Glutamatergic neuron (in vitro differentiated cells): Measurements from ENCODE around the gene LACRT. TPM values are rescaled to one million over a fixed set of nuclear protein-coding genes. Genes with fewer than 3 reads are reported as not detected.

Source experiments
- DNase-seq: peaks from one replicate; pipeline ENCODE4 v3.0.0; 2022
- H3K27ac Mint-ChIP-seq: one replicate; pipeline ENCODE4 v1.8.0; 2020; ENCODE audit warnings: mild to moderate bottlenecking, mixed read lengths, inconsistent platforms; ENCODE audit not compliant: unreplicated experiment
- H3K27me3 Mint-ChIP-seq: one replicate; pipeline ENCODE4 v1.8.0; 2020; ENCODE audit warnings: mild to moderate bottlenecking, moderate library complexity, mixed read lengths, inconsistent platforms; ENCODE audit not compliant: unreplicated experiment
- H3K36me3 Mint-ChIP-seq: one replicate; pipeline ENCODE4 v1.8.0; 2020; ENCODE audit warnings: mild to moderate bottlenecking, mixed read lengths, inconsistent platforms; ENCODE audit not compliant: unreplicated experiment
- H3K4me1 Mint-ChIP-seq: one replicate; pipeline ENCODE4 v1.8.0; 2020; ENCODE audit warnings: mild to moderate bottlenecking, low read depth, mixed read lengths, inconsistent platforms; ENCODE audit not compliant: unreplicated experiment
- H3K4me3 Mint-ChIP-seq: one replicate; pipeline ENCODE4 v1.8.0; 2020; ENCODE audit warnings: mild to moderate bottlenecking, mixed read lengths, inconsistent platforms; ENCODE audit not compliant: unreplicated experiment
- H3K9me3 Mint-ChIP-seq: one replicate; pipeline ENCODE4 v1.8.0; 2020; ENCODE audit warnings: mild to moderate bottlenecking, moderate library complexity, mixed read lengths, inconsistent platforms; ENCODE audit not compliant: unreplicated experiment
- long read RNA-seq: library from polyadenylated mRNA; unstranded; transcript quantifications from one replicate; pipeline ENCODE4 v2.0.0, GENCODE V29; 2020; ENCODE audit not compliant: unreplicated experiment
- total RNA-seq: library from RNA; stranded (reverse); fragmentation: NEBNext Ultra II Directional; extraction: Animal tissue kit (Norgen Biotek cat#: 25700); gene quantifications from one replicate; pipeline ENCODE4 v1.2.1, GENCODE V29; 2021; ENCODE audit not compliant: unreplicated experiment
- TF ChIP-seq, protein P1 (sequence below): fragments of 200-600 bp; sonication (generic); IDR thresholded peaks from one replicate; pipeline ENCODE4 v1.5.0; 2021; ENCODE audit not compliant: partially characterized antibody, unreplicated experiment

Gene LACRT, protein sequence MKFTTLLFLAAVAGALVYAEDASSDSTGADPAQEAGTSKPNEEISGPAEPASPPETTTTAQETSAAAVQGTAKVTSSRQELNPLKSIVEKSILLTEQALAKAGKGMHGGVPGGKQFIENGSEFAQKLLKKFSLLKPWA
- not detected for total RNA-seq
- long read RNA-seq: 0 reads

DNA sequence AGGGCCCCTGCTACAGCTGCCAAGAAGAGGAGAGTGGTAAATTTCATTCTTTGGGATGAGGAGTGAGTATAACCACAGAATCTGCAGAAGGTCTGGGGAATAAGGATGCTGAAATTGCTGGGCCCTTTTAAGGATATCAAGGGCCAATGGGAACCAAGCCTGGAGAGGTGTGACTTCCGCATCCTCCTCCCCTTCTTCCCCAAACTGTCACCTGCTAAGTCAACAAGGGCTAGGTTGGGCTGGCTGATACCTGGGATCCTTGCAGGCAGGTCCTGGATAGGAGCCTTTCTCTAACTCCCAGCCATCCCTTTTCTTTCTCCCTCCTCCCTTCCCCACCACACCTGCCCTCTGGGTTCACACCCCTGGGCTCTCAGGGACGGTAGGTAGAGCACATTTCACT lies at the start of gene LACRT:
TSS of gene LACRT (minus strand) at position 101 of the 400 bp plus-strand sequence. CDS start at position 47, 54 bp downstream.
- TF ChIP-seq, protein P1, sequence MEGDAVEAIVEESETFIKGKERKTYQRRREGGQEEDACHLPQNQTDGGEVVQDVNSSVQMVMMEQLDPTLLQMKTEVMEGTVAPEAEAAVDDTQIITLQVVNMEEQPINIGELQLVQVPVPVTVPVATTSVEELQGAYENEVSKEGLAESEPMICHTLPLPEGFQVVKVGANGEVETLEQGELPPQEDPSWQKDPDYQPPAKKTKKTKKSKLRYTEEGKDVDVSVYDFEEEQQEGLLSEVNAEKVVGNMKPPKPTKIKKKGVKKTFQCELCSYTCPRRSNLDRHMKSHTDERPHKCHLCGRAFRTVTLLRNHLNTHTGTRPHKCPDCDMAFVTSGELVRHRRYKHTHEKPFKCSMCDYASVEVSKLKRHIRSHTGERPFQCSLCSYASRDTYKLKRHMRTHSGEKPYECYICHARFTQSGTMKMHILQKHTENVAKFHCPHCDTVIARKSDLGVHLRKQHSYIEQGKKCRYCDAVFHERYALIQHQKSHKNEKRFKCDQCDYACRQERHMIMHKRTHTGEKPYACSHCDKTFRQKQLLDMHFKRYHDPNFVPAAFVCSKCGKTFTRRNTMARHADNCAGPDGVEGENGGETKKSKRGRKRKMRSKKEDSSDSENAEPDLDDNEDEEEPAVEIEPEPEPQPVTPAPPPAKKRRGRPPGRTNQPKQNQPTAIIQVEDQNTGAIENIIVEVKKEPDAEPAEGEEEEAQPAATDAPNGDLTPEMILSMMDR: no peak
- Mint-ChIP-seq H3K4me3 (no peak within 1 kb of the TSS), H3K9me3 (peaks cover 3% of the 10 kb centered on the region), H3K27ac (no peak within 1 kb of the TSS), H3K27me3 (peaks cover 4% of the 10 kb centered on the region), H3K4me1 (no peaks in the 10 kb centered on the region), H3K36me3 (no peaks in the 10 kb centered on the region)
- DNase-seq: no peak

DNA sequence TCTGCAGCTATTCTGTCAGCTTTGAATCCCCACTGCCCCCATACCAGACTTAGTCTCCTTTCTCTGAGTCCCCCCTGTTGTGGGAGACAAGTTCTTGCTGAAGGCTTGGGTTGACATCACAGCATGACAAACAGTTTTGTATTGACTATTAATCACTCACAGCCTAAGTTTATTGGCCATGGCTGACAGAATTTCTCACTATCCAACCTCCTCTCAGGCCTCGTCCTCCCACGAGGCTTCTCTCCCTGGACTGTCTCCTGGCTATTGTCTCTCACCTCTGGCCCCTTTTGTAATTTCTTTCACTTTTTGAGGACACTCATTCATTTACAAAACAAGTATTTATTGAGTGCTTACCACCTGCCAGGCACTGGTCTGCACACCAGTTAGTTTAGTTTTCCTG lies 48.7 kb upstream of the LACRT start:
- TF ChIP-seq, protein P1: no peak
- Mint-ChIP-seq H3K27me3 (peaks cover 4% of the 10 kb centered on the region), H3K36me3 (peaks cover 4% of the 10 kb centered on the region), H3K4me3 (no peak overlapping the region), H3K27ac (no peak overlapping the region), H3K4me1 (peaks cover 14% of the 10 kb centered on the region), H3K9me3 (peaks cover 1% of the 10 kb centered on the region)
- no peak for DNase-seq

DNA sequence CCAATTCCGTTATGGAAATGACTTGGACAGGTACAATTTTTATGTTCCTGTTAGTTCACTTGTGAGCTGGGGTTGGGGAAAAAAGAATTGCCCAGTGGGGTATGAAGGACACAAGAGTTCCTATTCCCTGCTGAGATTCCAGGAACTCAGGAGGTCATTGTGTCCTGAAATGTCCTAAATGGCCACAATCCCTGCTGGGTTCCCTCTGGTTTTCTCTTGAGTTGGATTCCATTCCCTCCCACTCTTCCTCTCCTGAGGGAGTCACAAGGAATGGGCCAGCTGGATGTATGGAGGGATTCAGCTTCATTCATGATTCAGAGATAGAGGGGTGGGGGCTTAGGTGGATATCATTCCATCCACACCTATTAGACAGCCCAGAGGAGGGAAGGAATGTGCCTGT lies 48.0 kb upstream of the LACRT start:
- TF ChIP-seq, protein P1: no peak
- DNase-seq: no peak
- Mint-ChIP-seq H3K27ac (no peak overlapping the region), H3K4me3 (no peak overlapping the region), H3K4me1 (peaks cover 14% of the 10 kb centered on the region), H3K27me3 (peaks cover 4% of the 10 kb centered on the region), H3K9me3 (peaks cover 1% of the 10 kb centered on the region), H3K36me3 (peaks cover 4% of the 10 kb centered on the region)

DNA sequence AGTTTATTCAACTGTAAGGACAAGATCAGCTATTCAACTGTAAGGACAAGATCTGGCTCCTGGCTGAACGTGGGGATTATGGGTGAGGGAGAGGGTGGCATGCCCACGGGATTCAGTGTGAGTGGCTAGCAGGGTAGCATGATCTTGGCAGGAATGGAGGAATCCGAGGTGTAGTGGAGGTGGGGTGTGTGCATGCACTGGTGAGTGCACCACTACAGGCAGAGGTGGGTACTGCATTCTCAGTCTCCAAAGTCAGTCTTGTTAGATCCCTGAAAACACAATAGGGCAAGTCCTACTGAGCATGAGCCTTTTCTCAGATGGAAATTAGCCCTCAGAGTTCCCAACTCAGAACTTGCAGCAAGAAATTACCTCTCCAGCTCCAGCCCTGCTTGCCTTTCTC lies 45.7 kb upstream of the LACRT start:
- Mint-ChIP-seq H3K27me3 (peaks cover 4% of the 10 kb centered on the region), H3K36me3 (no peaks in the 10 kb centered on the region), H3K27ac (no peak overlapping the region), H3K4me1 (peaks cover 14% of the 10 kb centered on the region), H3K4me3 (no peak overlapping the region), H3K9me3 (peaks cover 1% of the 10 kb centered on the region)
- DNase-seq: peak; percentile 53
- TF ChIP-seq, protein P1: peak; percentile 71

DNA sequence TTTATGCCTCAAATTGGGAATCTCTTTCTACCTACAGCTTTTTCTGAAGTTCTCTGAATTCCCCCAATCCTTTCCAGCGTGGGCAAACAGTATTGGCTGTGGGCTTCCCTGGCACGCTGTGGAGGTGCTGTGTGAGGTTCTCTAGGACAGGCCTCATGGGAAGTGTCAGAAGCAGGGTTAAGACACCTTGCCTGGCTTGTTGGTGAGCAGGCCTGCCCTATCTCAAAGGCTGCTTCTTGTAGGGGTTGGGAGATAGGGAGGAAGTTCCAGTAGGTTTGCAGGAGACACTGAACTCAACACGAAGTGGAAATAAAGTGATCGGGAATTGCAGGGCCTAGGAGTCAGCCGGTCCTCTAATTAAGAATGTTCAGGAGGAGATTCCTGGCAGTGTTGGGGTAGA lies 43.4 kb upstream of the LACRT start:
- H3K9me3 Mint-ChIP-seq: no peaks in the 10 kb centered on the region

More for the DNA sequence above, 43.4 kb upstream of the LACRT start:
- Mint-ChIP-seq H3K27ac (no peak overlapping the region), H3K4me1 (peaks cover 1% of the 10 kb centered on the region), H3K36me3 (no peaks in the 10 kb centered on the region), H3K27me3 (no peaks in the 10 kb centered on the region), H3K4me3 (no peak overlapping the region)
- TF ChIP-seq, protein P1: no peak
- no peak for DNase-seq
